Peyer's patch (tissue), 4 donors: Measurements from ENCODE around the gene TMIGD2.

Experiments
- POLR2A ChIP-seq, 2 donors: fragments of 450-650 bp; IDR thresholded peaks; one replicate each; pipeline ENCODE4 v1.5.1; 2017; ENCODE audit warnings: antibody characterized with exemption in 2 of 2, mild to moderate bottlenecking in 2 of 2, moderate library complexity in 2 of 2
- TF ChIP-seq, protein P1 (sequence below), 6 experiments: fragments of 450-650 bp in 4 of 6; fragments of 200-600 bp in 2 of 6; sonication (generic) in 1 of 6; IDR thresholded peaks; one replicate each; pipeline ENCODE4 v1.5.1; 2017 to 2019; ENCODE audit warnings: antibody characterized with exemption in 6 of 6, mild to moderate bottlenecking in 3 of 6, moderate library complexity in 1 of 6

DNA sequence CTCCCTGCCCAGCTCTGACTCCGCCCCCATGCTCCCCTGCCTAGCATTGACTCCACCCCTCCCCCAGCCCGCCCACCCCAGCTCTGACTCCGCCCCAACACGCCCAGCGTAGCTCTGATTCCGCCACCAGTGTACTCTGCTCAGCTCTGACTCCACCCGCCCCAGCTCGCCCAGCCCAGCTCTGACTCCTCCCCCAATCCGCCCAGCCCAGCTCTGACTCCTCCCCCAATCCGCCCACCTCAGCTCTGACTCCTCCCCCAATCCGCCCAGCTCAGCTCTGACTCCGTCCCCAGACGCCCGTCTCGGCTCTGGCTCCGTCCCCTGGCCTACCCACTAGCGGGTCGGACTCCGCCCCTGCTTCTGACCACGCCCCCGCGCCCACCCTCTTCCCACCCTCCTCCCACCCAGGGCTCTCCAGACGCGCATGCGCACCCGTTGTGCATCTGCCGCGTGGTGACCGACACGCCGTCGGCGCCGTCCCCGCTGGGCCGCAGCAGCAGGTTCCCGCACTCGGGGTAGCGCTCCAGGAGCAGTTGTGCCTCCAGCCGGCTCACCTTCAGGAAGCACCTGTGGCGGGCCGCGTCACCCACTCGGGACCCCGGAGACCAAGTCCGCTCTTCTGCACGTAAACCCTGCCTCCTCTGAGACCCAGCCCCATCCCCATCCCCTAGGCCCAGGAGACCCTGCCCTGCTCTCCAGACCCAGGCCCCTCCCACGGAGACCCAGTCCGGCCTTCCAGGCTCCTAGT, 26.2 kb upstream of the TMIGD2 start:
- TF ChIP-seq POLR2A (IDR thresholded peaks at IDR 0.05): no peak
- TF ChIP-seq, protein P1, sequence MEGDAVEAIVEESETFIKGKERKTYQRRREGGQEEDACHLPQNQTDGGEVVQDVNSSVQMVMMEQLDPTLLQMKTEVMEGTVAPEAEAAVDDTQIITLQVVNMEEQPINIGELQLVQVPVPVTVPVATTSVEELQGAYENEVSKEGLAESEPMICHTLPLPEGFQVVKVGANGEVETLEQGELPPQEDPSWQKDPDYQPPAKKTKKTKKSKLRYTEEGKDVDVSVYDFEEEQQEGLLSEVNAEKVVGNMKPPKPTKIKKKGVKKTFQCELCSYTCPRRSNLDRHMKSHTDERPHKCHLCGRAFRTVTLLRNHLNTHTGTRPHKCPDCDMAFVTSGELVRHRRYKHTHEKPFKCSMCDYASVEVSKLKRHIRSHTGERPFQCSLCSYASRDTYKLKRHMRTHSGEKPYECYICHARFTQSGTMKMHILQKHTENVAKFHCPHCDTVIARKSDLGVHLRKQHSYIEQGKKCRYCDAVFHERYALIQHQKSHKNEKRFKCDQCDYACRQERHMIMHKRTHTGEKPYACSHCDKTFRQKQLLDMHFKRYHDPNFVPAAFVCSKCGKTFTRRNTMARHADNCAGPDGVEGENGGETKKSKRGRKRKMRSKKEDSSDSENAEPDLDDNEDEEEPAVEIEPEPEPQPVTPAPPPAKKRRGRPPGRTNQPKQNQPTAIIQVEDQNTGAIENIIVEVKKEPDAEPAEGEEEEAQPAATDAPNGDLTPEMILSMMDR (IDR thresholded peaks at IDR 0.05): no peak
